Smooth muscle cell (in vitro differentiated cells): ENCODE measurements around the gene PFN3. TPM values are rescaled to one million over a fixed set of nuclear protein-coding genes. Genes with fewer than 3 reads are reported as not detected.

Source experiments
- DNase-seq: peaks from one replicate; lab custom pipeline; 2025; ENCODE audit not compliant: unreplicated experiment; lab: John Stamatoyannopoulos, UW
- H2AFZ ChIP-seq: fragments of 200-600 bp; sonication (generic); 2 replicates; pipeline ENCODE4 v1.6.0; 2016; ENCODE audit warnings: antibody characterized with exemption, low read depth, mild to moderate bottlenecking
- H3F3A ChIP-seq: fragments of 200-600 bp; sonication (generic); 2 replicates; pipeline ENCODE4 v1.6.0; 2017; ENCODE audit warnings: antibody characterized with exemption, low read depth
- H3K27ac ChIP-seq: fragments of 200-600 bp; sonication (generic); 2 replicates; pipeline ENCODE4 v1.5.1; 2016; ENCODE audit warnings: low read depth, mild to moderate bottlenecking
- H3K27me3 ChIP-seq: fragments of 200-600 bp; sonication (generic); 2 replicates; pipeline ENCODE4 v1.6.1; 2016; ENCODE audit warnings: low read depth, mild to moderate bottlenecking
- H3K36me3 ChIP-seq: fragments of 200-600 bp; sonication (generic); 2 replicates; pipeline ENCODE4 v1.5.1; 2016; ENCODE audit warnings: low read depth
- H3K4me1 ChIP-seq: fragments of 200-600 bp; sonication (generic); 2 replicates; pipeline ENCODE4 v1.5.1; 2016; ENCODE audit warnings: low read depth
- H3K4me2 ChIP-seq: fragments of 200-600 bp; sonication (generic); 2 replicates; pipeline ENCODE4 v1.6.0; 2016; ENCODE audit warnings: mild to moderate bottlenecking
- H3K4me3 ChIP-seq: fragments of 200-600 bp; sonication (generic); 2 replicates; pipeline ENCODE4 v1.5.1; 2016; ENCODE audit warnings: mild to moderate bottlenecking
- H3K79me2 ChIP-seq: fragments of 200-600 bp; sonication (generic); 2 replicates; pipeline ENCODE4 v1.6.0; 2016; ENCODE audit warnings: low read depth, mild to moderate bottlenecking
- H3K9ac ChIP-seq: fragments of 200-600 bp; sonication (generic); 2 replicates; pipeline ENCODE4 v1.6.0; 2016; ENCODE audit warnings: low read depth
- H3K9me3 ChIP-seq: fragments of 200-600 bp; sonication (generic); replicated peaks from 2 replicates; pipeline ENCODE4 v1.5.1; 2016; ENCODE audit warnings: low read depth
- H4K20me1 ChIP-seq: fragments of 200-600 bp; sonication (generic); 2 replicates; pipeline ENCODE4 v1.6.0; 2016; ENCODE audit warnings: low read depth
- WGBS: methylation state at CpG from one replicate; pipeline ENCODE4 v1.1.7; 2016; ENCODE audit warnings: low lambda C conversion rate; 5-methylcytosine and 5-hydroxymethylcytosine counted together
- polyA plus RNA-seq: library from polyadenylated mRNA; unstranded; fragments of >200 nt; fragmentation: Nextera tagmentation; extraction: Ambion mirVana; gene quantifications from 2 replicates; pipeline ENCODE4 v1.2.1, GENCODE V29; 2016
- total RNA-seq: library from RNA; depleted of rRNA; stranded (reverse); fragments of >200 nt; gene quantifications from 2 replicates; pipeline ENCODE4 v1.2.3, GENCODE V29; 2014
- TF ChIP-seq, protein P1 (sequence below): fragments of 200-600 bp; sonication (generic); IDR thresholded peaks from 2 replicates; pipeline ENCODE4 v1.5.1; 2017; ENCODE audit warnings: borderline replicate concordance, mild to moderate bottlenecking, antibody characterized with exemption; ENCODE audit not compliant: insufficient read depth, poor library complexity, severe bottlenecking

The PFN3 gene
- total and polyA plus RNA-seq, 2 experiments from 2014 or later = not detected

DNA sequence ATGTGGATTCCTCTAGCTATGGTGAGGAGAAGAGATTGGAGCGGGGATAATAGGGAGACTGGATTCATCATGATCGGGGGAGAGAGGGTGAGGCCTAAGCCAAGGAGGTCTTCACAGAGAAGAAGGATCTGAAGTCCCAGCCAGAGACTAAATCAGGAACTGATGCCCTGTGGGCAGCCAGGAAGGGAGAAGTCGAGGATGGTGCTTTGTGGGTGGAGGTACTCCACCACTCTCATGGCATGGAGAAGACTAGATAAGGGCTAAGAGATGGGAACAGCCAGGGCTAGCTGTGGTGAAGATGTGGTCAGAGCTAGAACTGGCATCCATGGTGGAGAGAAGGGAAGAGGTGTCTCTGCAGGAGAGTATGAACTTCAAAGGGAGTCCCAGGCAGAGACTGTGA, 45.8 kb downstream of the PFN3 start:
- Histone ChIP-seq H3K4me3 (no peak overlapping the region), H3K9ac (no peak overlapping the region), H3K9me3 (no peaks in the 10 kb centered on the region), H3K4me1 (peaks cover 12% of the 10 kb centered on the region), H3F3A (no peaks in the 10 kb centered on the region), H3K36me3 (no peaks in the 10 kb centered on the region), H3K27me3 (no peaks in the 10 kb centered on the region), H3K79me2 (peaks cover 15% of the 10 kb centered on the region), H3K27ac (no peak overlapping the region), H4K20me1 (peaks cover under 1% of the 10 kb centered on the region), H2AFZ (no peak overlapping the region), H3K4me2 (no peak overlapping the region)
- no peak for DNase-seq
- TF ChIP-seq, protein P1, sequence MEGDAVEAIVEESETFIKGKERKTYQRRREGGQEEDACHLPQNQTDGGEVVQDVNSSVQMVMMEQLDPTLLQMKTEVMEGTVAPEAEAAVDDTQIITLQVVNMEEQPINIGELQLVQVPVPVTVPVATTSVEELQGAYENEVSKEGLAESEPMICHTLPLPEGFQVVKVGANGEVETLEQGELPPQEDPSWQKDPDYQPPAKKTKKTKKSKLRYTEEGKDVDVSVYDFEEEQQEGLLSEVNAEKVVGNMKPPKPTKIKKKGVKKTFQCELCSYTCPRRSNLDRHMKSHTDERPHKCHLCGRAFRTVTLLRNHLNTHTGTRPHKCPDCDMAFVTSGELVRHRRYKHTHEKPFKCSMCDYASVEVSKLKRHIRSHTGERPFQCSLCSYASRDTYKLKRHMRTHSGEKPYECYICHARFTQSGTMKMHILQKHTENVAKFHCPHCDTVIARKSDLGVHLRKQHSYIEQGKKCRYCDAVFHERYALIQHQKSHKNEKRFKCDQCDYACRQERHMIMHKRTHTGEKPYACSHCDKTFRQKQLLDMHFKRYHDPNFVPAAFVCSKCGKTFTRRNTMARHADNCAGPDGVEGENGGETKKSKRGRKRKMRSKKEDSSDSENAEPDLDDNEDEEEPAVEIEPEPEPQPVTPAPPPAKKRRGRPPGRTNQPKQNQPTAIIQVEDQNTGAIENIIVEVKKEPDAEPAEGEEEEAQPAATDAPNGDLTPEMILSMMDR = no peak
- WGBS = 92% methylated on average over 3 of the region's 3 CpGs

DNA sequence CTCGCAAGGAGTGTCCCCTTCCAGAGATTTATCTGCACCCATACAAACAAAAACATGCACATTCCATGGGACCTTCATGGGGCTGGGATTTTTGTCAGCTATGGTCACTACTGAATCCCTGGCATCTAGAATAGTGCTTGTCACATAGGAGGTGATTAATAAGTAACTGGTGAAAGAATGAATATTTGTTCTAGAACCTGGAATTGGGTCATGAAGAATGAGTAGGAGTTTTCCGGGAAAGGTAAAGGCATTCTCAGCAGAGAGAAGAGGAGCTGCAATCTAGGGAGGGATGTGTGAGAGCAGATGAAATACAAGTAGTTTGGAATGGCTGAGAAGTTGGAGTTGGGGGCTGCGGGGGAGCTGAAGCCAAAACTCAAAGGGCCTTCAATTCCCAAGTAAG, 46.2 kb downstream of the PFN3 start:
- DNase-seq = no peak
- H3K4me2 ChIP-seq = no peak overlapping the region
- H3K4me3 ChIP-seq = no peak overlapping the region
- H2AFZ ChIP-seq = no peak overlapping the region
- TF ChIP-seq, protein P1 = no peak
- no peaks in the 10 kb centered on the region for H3F3A ChIP-seq
- peaks cover 20% of the 10 kb centered on the region for H3K79me2 ChIP-seq
- H3K36me3 ChIP-seq = no peaks in the 10 kb centered on the region
- no peak overlapping the region for H3K27ac ChIP-seq
- no peaks in the 10 kb centered on the region for H3K9me3 ChIP-seq
- no peak overlapping the region for H3K9ac ChIP-seq
- WGBS = 94% methylated on average over 3 of the region's 3 CpGs
- peaks cover 5% of the 10 kb centered on the region for H4K20me1 ChIP-seq
- H3K27me3 ChIP-seq = no peaks in the 10 kb centered on the region
- H3K4me1 ChIP-seq = peaks cover 12% of the 10 kb centered on the region

DNA sequence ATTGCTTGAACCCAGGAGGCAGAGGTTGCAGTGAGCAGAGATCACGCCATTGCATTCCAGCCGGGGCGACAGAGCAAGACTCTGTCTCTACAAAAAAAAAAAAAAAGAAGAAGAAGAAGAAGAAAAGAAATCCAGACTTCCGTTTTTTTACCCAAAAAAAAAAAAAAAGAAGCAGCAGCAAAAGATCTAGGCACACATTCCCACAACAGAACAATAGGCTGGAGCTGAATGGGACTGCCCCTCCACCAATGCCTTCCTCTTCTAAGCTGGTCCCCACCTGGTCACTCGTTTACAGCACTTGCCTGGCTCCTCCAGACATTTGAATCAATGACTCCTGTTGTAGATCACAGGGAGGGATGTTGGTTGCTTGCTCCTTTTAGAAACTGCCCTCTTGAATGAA, 47.4 kb downstream of the PFN3 start:
- Histone ChIP-seq H3K27me3 (no peaks in the 10 kb centered on the region), H3K9me3 (no peaks in the 10 kb centered on the region), H3K79me2 (peaks cover 30% of the 10 kb centered on the region), H3K4me2 (no peak overlapping the region), H3K36me3 (no peaks in the 10 kb centered on the region), H3K4me1 (peaks cover 12% of the 10 kb centered on the region), H2AFZ (no peak overlapping the region), H3F3A (no peaks in the 10 kb centered on the region), H3K9ac (no peak overlapping the region), H3K4me3 (no peak overlapping the region), H3K27ac (no peak overlapping the region), H4K20me1 (peaks cover 10% of the 10 kb centered on the region)
- 93% methylated on average over 5 of the region's 5 CpGs for WGBS
- TF ChIP-seq, protein P1 = no peak
- DNase-seq = no peak
